Liver (tissue), 3 donors: ENCODE measurements around the gene PKP1.

ENCODE experiments used
- CTCF ChIP-seq: fragments of 150-350 bp; IDR thresholded peaks from 2 replicates; pipeline ENCODE4 v1.5.1; 2017; ENCODE audit warnings: improper control_type of control experiment, low read depth, low read length; ENCODE audit not compliant: missing input control
- EGR1 ChIP-seq, 2 donors: IDR thresholded peaks; 2 replicates each; pipeline ENCODE4 v1.6.1; 2016 to 2018; ENCODE audit warnings: antibody characterized with exemption in 2 of 2, low read depth in 2 of 2
- FOXA1 ChIP-seq: IDR thresholded peaks from 2 replicates; pipeline ENCODE4 v1.6.1; 2016; ENCODE audit warnings: antibody characterized with exemption
- HNF4G ChIP-seq: IDR thresholded peaks from 2 replicates; pipeline ENCODE4 v1.6.1; 2016; ENCODE audit warnings: antibody characterized with exemption
- RAD21 ChIP-seq, 2 donors: IDR thresholded peaks; 2 replicates each; pipeline ENCODE4 v1.6.1; 2016; ENCODE audit warnings: antibody characterized with exemption in 2 of 2, mild to moderate bottlenecking in 2 of 2
- REST ChIP-seq: IDR thresholded peaks from 2 replicates; pipeline ENCODE4 v1.6.1; 2016; ENCODE audit warnings: antibody characterized with exemption, mild to moderate bottlenecking
- SP1 ChIP-seq: IDR thresholded peaks from 2 replicates; pipeline ENCODE4 v1.6.1; 2018; ENCODE audit warnings: antibody characterized with exemption, mild to moderate bottlenecking
- TAF1 ChIP-seq: conservative IDR thresholded peaks from 2 replicates; pipeline ENCODE4 v1.6.1; 2016; ENCODE audit warnings: antibody characterized with exemption, mild to moderate bottlenecking
- ZBTB33 ChIP-seq: IDR thresholded peaks from 2 replicates; pipeline ENCODE4 v1.6.1; 2016; ENCODE audit warnings: antibody characterized with exemption
- donor health status: healthy.
- donor health status: healthy.

GRCh38 chr1:201358596-201358995 lies 75.3 kb downstream of the PKP1 start:
- TF ChIP-seq ZBTB33 (no peak), SP1 (no peak), CTCF (no peak), RAD21 (IDR thresholded peaks at IDR 0.05) (no peak), EGR1 (IDR thresholded peaks at IDR 0.05; ENCODE audit: low read depth in 2 of 2) (no peak), TAF1 (no peak), HNF4G (no peak), REST (no peak), FOXA1 (no peak)
